Right atrium auricular region (tissue), 2 donors: ENCODE results near the gene WDR18. TPM values are rescaled to one million over a fixed set of nuclear protein-coding genes. Genes with fewer than 3 reads are reported as not detected.
A peak's percentile ranks its signal among the peaks of the same experiment; 100 is the strongest.

Experiments
- DNase-seq: peaks from one replicate; pipeline ENCODE4 v3.0.0-alpha.2; 2019; ENCODE audit warnings: low spot score
- H3K27ac ChIP-seq, 2 donors: fragments of 200-600 bp; sonication (generic); 1 replicate in 1 of 2; 2 replicates in 1 of 2; pipeline ENCODE4 v1.5.1; 2016 to 2019
- H3K27me3 ChIP-seq, 2 donors: fragments of 200-600 bp; sonication (generic); one replicate each; pipeline versions ENCODE4 v1.5.1 to v1.6.0; 2017 to 2019
- H3K36me3 ChIP-seq: fragments of 200-600 bp; sonication (generic); one replicate; pipeline ENCODE4 v1.5.1; 2016
- H3K4me1 ChIP-seq, 2 donors: fragments of 200-600 bp; sonication (generic); one replicate each; pipeline versions ENCODE4 v1.5.1 to v1.6.0; 2017 to 2019
- H3K4me3 ChIP-seq, 2 donors: fragments of 200-600 bp; sonication (generic); 1 replicate in 1 of 2; 2 replicates in 1 of 2; pipeline ENCODE4 v1.5.1; 2017 to 2019; ENCODE audit warnings: mild to moderate bottlenecking in 1 of 2, moderate library complexity in 1 of 2
- H3K9me3 ChIP-seq, 2 donors: fragments of 200-600 bp; sonication (generic); one replicate each; pipeline ENCODE4 v1.5.1; 2019
- CTCF ChIP-seq, 2 donors: fragments of 200-600 bp; sonication (generic); IDR thresholded peaks; one replicate each; pipeline ENCODE4 v1.5.1; 2019; ENCODE audit warnings: antibody characterized with exemption in 2 of 2
- total RNA-seq, 2 donors: library from RNA; depleted of rRNA; stranded (reverse); fragments of >200 nt; gene quantifications; one replicate each; pipeline ENCODE4 v1.1.0, GENCODE V29; 2016

The WDR18 gene
- total RNA-seq, 2 donors from 2014 or later, result 13.3 to 24.9 TPM

GRCh38 chr19:1025960-1026782 is 42.0 kb downstream of the WDR18 start, which contains the start of gene CNN2:
Gene CNN2, plus strand, starts transcription at chr19:1026608. Its CDS starts 54 bp downstream, at chr19:1026662.
- Histone ChIP-seq H3K4me1 (peaks cover 0 to 59% of the 10 kb centered on the region in 2 donors), H3K27ac (peak within 1 kb of the TSS; percentile 97 to 98), H3K27me3 (no peaks in the 10 kb centered on the region), H3K36me3 (no peaks in the 10 kb centered on the region), H3K9me3 (no peaks in the 10 kb centered on the region), H3K4me3 (peak within 1 kb of the TSS; percentile 84 to 96)
- TF ChIP-seq CTCF (IDR thresholded peaks at IDR 0.05), result no peak
- peak; percentile 78 for DNase-seq

- Histone ChIP-seq H3K4me3 (peak overlapping the region; percentile 84 to 96), H3K27ac (peak overlapping the region; percentile 97 to 98), H3K9me3 (no peaks in the 10 kb centered on the region), H3K27me3 (no peaks in the 10 kb centered on the region), H3K36me3 (peaks cover 5% of the 10 kb centered on the region), H3K4me1 (peaks cover 0 to 54% of the 10 kb centered on the region in 2 donors)
- TF ChIP-seq CTCF (IDR thresholded peaks at IDR 0.05), result no peak
- no peak for DNase-seq
Measured at GRCh38 chr19:1026783-1027649, 42.9 kb downstream of the WDR18 start.

- Histone ChIP-seq H3K27ac (peak overlapping the region; percentile 97 to 98), H3K27me3 (no peaks in the 10 kb centered on the region), H3K36me3 (peaks cover 12% of the 10 kb centered on the region), H3K4me3 (peak overlapping the region; percentile 84 to 96), H3K9me3 (no peaks in the 10 kb centered on the region), H3K4me1 (peaks cover 0 to 48% of the 10 kb centered on the region in 2 donors)
- no peak for TF ChIP-seq CTCF (IDR thresholded peaks at IDR 0.05)
- no peak for DNase-seq
Measured at GRCh38 chr19:1027650-1028061, 43.5 kb downstream of the WDR18 start.

- Histone ChIP-seq H3K36me3 (peaks cover 18% of the 10 kb centered on the region), H3K4me3 (peak overlapping the region; percentile 84 to 96), H3K4me1 (peaks cover 0 to 41% of the 10 kb centered on the region in 2 donors), H3K27ac (peak overlapping the region; percentile 97 to 98), H3K27me3 (no peaks in the 10 kb centered on the region), H3K9me3 (no peaks in the 10 kb centered on the region)
- DNase-seq, result no peak
- TF ChIP-seq CTCF (IDR thresholded peaks at IDR 0.05), result no peak
Measured at GRCh38 chr19:1028062-1028926, 44.1 kb downstream of the WDR18 start.

GRCh38 chr19:1032264-1032867 is 48.2 kb downstream of the WDR18 start:
- TF ChIP-seq CTCF (IDR thresholded peaks at IDR 0.05), result no peak

More at GRCh38 chr19:1032264-1032867, 48.2 kb downstream of the WDR18 start:
- no peak for DNase-seq
- Histone ChIP-seq H3K27me3 (no peaks in the 10 kb centered on the region), H3K9me3 (no peaks in the 10 kb centered on the region), H3K4me1 (peaks cover 0 to 32% of the 10 kb centered on the region in 2 donors), H3K27ac (no peak overlapping the region), H3K36me3 (peaks cover 36% of the 10 kb centered on the region), H3K4me3 (no peak overlapping the region)
